WTC11 (cell line): ENCODE results near the gene SYT7.
A peak's percentile ranks its signal among the peaks of the same experiment; 100 is the strongest.

ENCODE experiments used
- CREB1 ChIP-seq: sonication (generic); formaldehyde crosslinking; IDR thresholded peaks from 2 replicates; pipeline ENCODE4 v1.8.0; 2023; ENCODE audit warnings: mild to moderate bottlenecking, missing genetic modification reagents
- CTCF ChIP-seq: fragments of 200-600 bp; IDR thresholded peaks from 2 replicates; pipeline ENCODE4 v1.8.0; 2022; ENCODE audit warnings: antibody characterized with exemption
- ELF4 ChIP-seq: sonication (generic); formaldehyde crosslinking; IDR thresholded peaks from 2 replicates; pipeline ENCODE4 v1.8.1; 2022; ENCODE audit warnings: low read depth, mild to moderate bottlenecking, moderate library complexity, missing genetic modification reagents
- FOXK1 ChIP-seq: sonication (generic); formaldehyde crosslinking; IDR thresholded peaks from 2 replicates; pipeline ENCODE4 v1.8.0; 2022; ENCODE audit warnings: mild to moderate bottlenecking, moderate library complexity, missing genetic modification reagents
- GRHL2 ChIP-seq: fragments of 250-450 bp; sonication (Bioruptor Pico); IDR thresholded peaks from 2 replicates; pipeline ENCODE4 v1.8.0; 2022; ENCODE audit warnings: mild to moderate bottlenecking, moderate library complexity; ENCODE audit not compliant: insufficient replicate concordance, severe bottlenecking
- JUN ChIP-seq: sonication (generic); formaldehyde crosslinking; IDR thresholded peaks from 2 replicates; pipeline ENCODE4 v1.8.0; 2023; ENCODE audit warnings: mild to moderate bottlenecking, missing genetic modification reagents
- MAX ChIP-seq: sonication (generic); formaldehyde crosslinking; IDR thresholded peaks from 2 replicates; pipeline ENCODE4 v1.8.0; 2022; ENCODE audit warnings: mild to moderate bottlenecking, missing genetic modification reagents
- SMAD3 ChIP-seq: sonication (generic); formaldehyde crosslinking; IDR thresholded peaks from 2 replicates; pipeline ENCODE4 v1.8.0; 2022; ENCODE audit warnings: missing genetic modification reagents, mild to moderate bottlenecking, borderline replicate concordance
- SP1 ChIP-seq: sonication (generic); formaldehyde crosslinking; conservative IDR thresholded peaks from 2 replicates; pipeline ENCODE4 v1.8.1; 2022; ENCODE audit warnings: missing genetic modification reagents
- STAT6 ChIP-seq: sonication (generic); formaldehyde crosslinking; conservative IDR thresholded peaks from 2 replicates; pipeline ENCODE4 v1.8.1; 2023; ENCODE audit warnings: mild to moderate bottlenecking, low read depth, missing genetic modification reagents, moderate library complexity
- USF1 ChIP-seq: sonication (generic); formaldehyde crosslinking; IDR thresholded peaks from 2 replicates; pipeline ENCODE4 v1.8.0; 2022; ENCODE audit warnings: mild to moderate bottlenecking, missing genetic modification reagents
- USF2 ChIP-seq: sonication (generic); formaldehyde crosslinking; IDR thresholded peaks from 2 replicates; pipeline ENCODE4 v1.8.1; 2023; ENCODE audit warnings: mild to moderate bottlenecking, missing genetic modification reagents, moderate library complexity
- ZNF138 ChIP-seq: sonication (generic); formaldehyde crosslinking; conservative IDR thresholded peaks from 2 replicates; pipeline ENCODE4 v1.8.1; 2022; ENCODE audit warnings: mild to moderate bottlenecking, moderate library complexity, missing genetic modification reagents

GRCh38 chr11:61477727-61478148 lies 103.1 kb downstream of the SYT7 start:
- TF ChIP-seq MAX (CRISPR knock-in tag) (no peak), CTCF (peak; percentile 95), FOXK1 (CRISPR knock-in tag) (no peak), SMAD3 (no peak), ELF4 (CRISPR knock-in tag) (no peak), SP1 (CRISPR knock-in tag) (no peak), JUN (CRISPR knock-in tag) (no peak), USF1 (CRISPR knock-in tag) (no peak), GRHL2 (CRISPR knock-in tag) (no peak), USF2 (CRISPR knock-in tag) (no peak), ZNF138 (CRISPR knock-in tag) (no peak), STAT6 (CRISPR knock-in tag) (no peak), CREB1 (CRISPR knock-in tag) (no peak)
